PFSK-1 (cell line): Measurements from ENCODE around the gene WDR35.

Experiments used
- REST ChIP-seq, 2 experiments: IDR thresholded peaks; 2 replicates each; pipeline versions ENCODE4 v1.6.1 to v1.8.0; 2011 to 2012; ENCODE audit warnings: low read depth in 2 of 2, low read length in 2 of 2, control low read depth in 1 of 2, inconsistent platforms in 1 of 2, mild to moderate bottlenecking in 1 of 2, moderate library complexity in 1 of 2; ENCODE audit not compliant: insufficient read depth in 1 of 2
- TAF1 ChIP-seq: IDR thresholded peaks from 2 replicates; pipeline ENCODE4 v1.6.1; 2012; ENCODE audit warnings: low read length, control low read depth, borderline replicate concordance; ENCODE audit not compliant: insufficient read depth

- TF ChIP-seq REST (IDR thresholded peaks at IDR 0.05; ENCODE audit: insufficient read depth in 1 of 2, low read depth in 2 of 2, low read length in 2 of 2) (no peak), TAF1 (no peak)
Observed at GRCh38 chr2:19949071-19949470, 40.8 kb downstream of the WDR35 start.
